Endodermal cell (in vitro differentiated cells): ENCODE measurements around the gene SNX9. TPM values are rescaled to one million over a fixed set of nuclear protein-coding genes. Genes with fewer than 3 reads are reported as not detected.

Source experiments
- DNase-seq: peaks from one replicate; pipeline ENCODE4 v3.0.0-alpha.2; 2017
- H3K27ac ChIP-seq: 2 replicates; pipeline ENCODE4 v1.5.1; 2013; ENCODE audit warnings: mild to moderate bottlenecking, low read depth, low read length, moderate library complexity
- H3K27me3 ChIP-seq: 2 replicates; pipeline ENCODE4 v1.6.1; 2013; ENCODE audit warnings: mild to moderate bottlenecking, low read length, moderate library complexity; ENCODE audit not compliant: insufficient read depth, control insufficient read depth, poor library complexity, severe bottlenecking
- H3K36me3 ChIP-seq: 2 replicates; pipeline ENCODE4 v1.7.0; 2013; ENCODE audit warnings: mild to moderate bottlenecking, low read length, moderate library complexity; ENCODE audit not compliant: control insufficient read depth, insufficient read depth
- H3K4me1 ChIP-seq: one replicate; pipeline ENCODE4 v1.7.0; 2013; ENCODE audit warnings: low read length; ENCODE audit not compliant: control insufficient read depth, insufficient read depth
- H3K4me3 ChIP-seq: 2 replicates; pipeline ENCODE4 v1.5.1; 2013; ENCODE audit warnings: mild to moderate bottlenecking, low read length, moderate library complexity
- H3K9ac ChIP-seq: 2 replicates; pipeline ENCODE4 v1.6.1; 2013; ENCODE audit warnings: mild to moderate bottlenecking, low read length, moderate library complexity; ENCODE audit not compliant: poor library complexity, severe bottlenecking; ENCODE audit errors: extremely low read depth
- H3K9me3 ChIP-seq: 2 replicates; pipeline ENCODE4 v1.6.1; 2013; ENCODE audit warnings: mild to moderate bottlenecking, low read length, moderate library complexity; ENCODE audit not compliant: control insufficient read depth
- H3K27ac Mint-ChIP-seq: 2 replicates; pipeline ENCODE4 v1.8.0; 2020; ENCODE audit warnings: mixed read lengths
- H3K27me3 Mint-ChIP-seq: 2 replicates; pipeline ENCODE4 v1.8.0; 2021; ENCODE audit warnings: mild to moderate bottlenecking, mixed read lengths; ENCODE audit not compliant: insufficient read depth
- H3K36me3 Mint-ChIP-seq: 2 replicates; pipeline ENCODE4 v1.8.0; 2020; ENCODE audit warnings: low read depth, mixed read lengths
- H3K4me1 Mint-ChIP-seq: 2 replicates; pipeline ENCODE4 v1.8.0; 2020; ENCODE audit warnings: mixed read lengths
- H3K4me3 Mint-ChIP-seq: 2 replicates; pipeline ENCODE4 v1.8.0; 2020; ENCODE audit warnings: mild to moderate bottlenecking, moderate library complexity, mixed read lengths
- H3K9me3 Mint-ChIP-seq: 2 replicates; pipeline ENCODE4 v1.8.0; 2020; ENCODE audit warnings: mild to moderate bottlenecking, mixed read lengths
- WGBS, 2 experiments: methylation state at CpG; one replicate each; pipeline versions ENCODE4 v1.1.5 to v1.1.7; 2013; ENCODE audit warnings: missing lambda C conversion rate in 2 of 2, mixed read lengths in 1 of 2; ENCODE audit not compliant: insufficient coverage in 1 of 2, insufficient read length in 1 of 2; 5-methylcytosine and 5-hydroxymethylcytosine counted together
- total RNA-seq, 2 donors: library from RNA; stranded (reverse); fragmentation: NEBNext Ultra II Directional in 1 of 2; extraction: Animal tissue kit (Norgen Biotek cat#: 25700) in 1 of 2; gene quantifications; 2 replicates in 1 of 2; 3 replicates in 1 of 2; pipeline ENCODE4 v1.2.1, GENCODE V29; 2021
- TF ChIP-seq, protein P1 (sequence below): fragments of 200-600 bp; sonication (generic); conservative IDR thresholded peaks from 2 replicates; pipeline ENCODE4 v1.5.0; 2021; ENCODE audit warnings: antibody characterized with exemption, mild to moderate bottlenecking

The SNX9 gene
- total RNA-seq, 2 donors from 2014 or later, result 30.6 to 33.0 TPM

DNA sequence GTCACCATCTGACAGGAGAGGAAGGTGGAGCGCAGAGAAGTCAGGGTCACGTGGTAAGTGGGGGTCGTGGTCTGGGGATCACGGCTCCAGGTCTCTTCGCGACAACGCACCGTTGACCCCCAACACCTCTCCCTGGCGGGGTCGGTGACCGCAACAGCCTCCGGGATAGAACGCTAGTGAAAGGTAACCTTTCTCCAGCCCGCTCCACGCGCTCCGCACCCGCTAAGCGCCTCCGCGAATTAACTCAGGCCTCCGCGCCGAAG, 158.0 kb downstream of the SNX9 start:
- TF ChIP-seq, protein P1, sequence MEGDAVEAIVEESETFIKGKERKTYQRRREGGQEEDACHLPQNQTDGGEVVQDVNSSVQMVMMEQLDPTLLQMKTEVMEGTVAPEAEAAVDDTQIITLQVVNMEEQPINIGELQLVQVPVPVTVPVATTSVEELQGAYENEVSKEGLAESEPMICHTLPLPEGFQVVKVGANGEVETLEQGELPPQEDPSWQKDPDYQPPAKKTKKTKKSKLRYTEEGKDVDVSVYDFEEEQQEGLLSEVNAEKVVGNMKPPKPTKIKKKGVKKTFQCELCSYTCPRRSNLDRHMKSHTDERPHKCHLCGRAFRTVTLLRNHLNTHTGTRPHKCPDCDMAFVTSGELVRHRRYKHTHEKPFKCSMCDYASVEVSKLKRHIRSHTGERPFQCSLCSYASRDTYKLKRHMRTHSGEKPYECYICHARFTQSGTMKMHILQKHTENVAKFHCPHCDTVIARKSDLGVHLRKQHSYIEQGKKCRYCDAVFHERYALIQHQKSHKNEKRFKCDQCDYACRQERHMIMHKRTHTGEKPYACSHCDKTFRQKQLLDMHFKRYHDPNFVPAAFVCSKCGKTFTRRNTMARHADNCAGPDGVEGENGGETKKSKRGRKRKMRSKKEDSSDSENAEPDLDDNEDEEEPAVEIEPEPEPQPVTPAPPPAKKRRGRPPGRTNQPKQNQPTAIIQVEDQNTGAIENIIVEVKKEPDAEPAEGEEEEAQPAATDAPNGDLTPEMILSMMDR, result no peak
- H3K4me3 ChIP-seq, result peak overlapping the region; percentile 88
- H3K27ac Mint-ChIP-seq, result peak overlapping the region; percentile 68
- no peaks in the 10 kb centered on the region for H3K9me3 Mint-ChIP-seq
- DNase-seq, result no peak
- H3K27me3 Mint-ChIP-seq, result peaks cover 43% of the 10 kb centered on the region
- H3K9me3 ChIP-seq, result no peaks in the 10 kb centered on the region
- peak overlapping the region; percentile 79 for H3K9ac ChIP-seq
- no peaks in the 10 kb centered on the region for H3K36me3 Mint-ChIP-seq
- peaks cover 18% of the 10 kb centered on the region for H3K4me1 Mint-ChIP-seq
- no peaks in the 10 kb centered on the region for H3K36me3 ChIP-seq
- 38 to 54% methylated on average over 19 to 24 of the region's 24 CpGs for WGBS, 2 experiments
- H3K27me3 ChIP-seq, result no peaks in the 10 kb centered on the region
- peaks cover 7% of the 10 kb centered on the region for H3K4me1 ChIP-seq
- no peak overlapping the region for H3K27ac ChIP-seq
- H3K4me3 Mint-ChIP-seq, result peak overlapping the region; percentile 70

DNA sequence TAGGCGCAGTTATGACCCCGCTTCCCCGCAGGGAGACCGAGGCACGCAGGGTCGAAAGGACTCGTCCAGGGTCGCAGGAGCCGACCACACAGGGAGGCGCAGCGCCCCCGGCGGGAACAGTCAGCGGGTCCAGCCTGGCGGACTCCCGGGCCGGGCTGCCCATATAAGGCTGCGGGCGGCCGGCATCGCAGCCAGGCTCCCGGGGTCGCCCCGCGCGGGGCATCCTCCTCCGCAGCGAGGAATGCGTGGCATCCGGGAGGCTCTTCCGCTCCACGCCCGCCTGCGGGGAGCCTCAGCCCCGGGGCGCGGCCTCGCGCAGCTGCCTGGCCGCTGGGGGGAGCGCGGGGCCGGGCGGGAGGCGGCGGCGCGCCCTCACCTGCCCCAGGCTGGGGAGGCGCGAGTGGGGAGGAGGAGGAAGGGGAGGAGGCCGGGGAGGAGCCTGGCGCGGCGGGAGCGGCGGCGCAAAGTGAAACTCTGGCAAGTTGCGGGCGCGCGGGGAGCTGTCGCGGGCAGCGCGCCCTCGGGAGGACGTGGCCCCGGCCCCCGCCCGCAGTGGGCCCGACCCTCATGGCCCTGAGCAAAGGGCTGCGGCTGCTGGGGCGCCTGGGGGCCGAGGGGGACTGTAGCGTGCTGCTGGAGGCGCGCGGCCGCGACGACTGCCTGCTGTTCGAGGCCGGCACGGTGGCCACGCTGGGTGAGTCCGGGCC, 158.5 kb downstream of the SNX9 start, which contains the start of gene SYNJ2:
Gene SYNJ2 (plus strand): TSS at position 469 of the 707 bp plus-strand sequence. CDS start 99 bp downstream, at position 568.
- Mint-ChIP-seq H3K27ac (peak within 1 kb of the TSS; percentile 68), H3K4me3 (peak within 1 kb of the TSS; percentile 70), H3K4me1 (peaks cover 19% of the 10 kb centered on the region), H3K27me3 (peaks cover 39% of the 10 kb centered on the region), H3K36me3 (no peaks in the 10 kb centered on the region), H3K9me3 (no peaks in the 10 kb centered on the region)
- TF ChIP-seq, protein P1, result peak; percentile 83
- Histone ChIP-seq H3K4me3 (peak within 1 kb of the TSS; percentile 88), H3K9ac (peak within 1 kb of the TSS; percentile 79), H3K27me3 (no peaks in the 10 kb centered on the region), H3K9me3 (no peaks in the 10 kb centered on the region), H3K27ac (no peak within 1 kb of the TSS), H3K36me3 (no peaks in the 10 kb centered on the region), H3K4me1 (peaks cover 9% of the 10 kb centered on the region)
- DNase-seq, result peak; percentile 91
- WGBS, 2 experiments, result 1 to 10% methylated on average over 15 to 86 of the region's 86 CpGs

DNA sequence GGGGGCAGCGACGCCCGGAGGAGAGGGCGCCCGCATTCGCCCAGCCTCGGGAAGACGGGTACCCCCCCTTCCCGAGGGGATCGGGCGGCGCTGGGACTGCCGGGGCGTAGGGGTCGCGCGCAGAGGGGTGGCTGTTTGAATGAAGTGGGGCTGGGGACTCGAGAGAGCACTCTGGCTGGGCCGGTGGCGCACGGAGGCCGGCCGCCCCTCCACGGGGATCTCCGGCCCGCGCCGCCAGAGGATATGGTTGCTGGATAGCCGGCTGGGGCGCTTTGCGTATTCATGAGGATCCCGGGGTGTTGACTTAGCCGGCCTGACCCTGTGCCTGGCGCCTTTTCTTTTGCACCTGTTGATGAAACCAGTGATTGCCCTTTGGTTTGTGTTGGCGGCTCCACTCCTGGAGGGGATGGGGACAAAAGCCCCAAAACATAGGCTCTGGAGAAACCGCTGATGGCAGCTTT, 159.1 kb downstream of the SNX9 start:
- Histone ChIP-seq H3K27ac (no peak overlapping the region), H3K27me3 (no peaks in the 10 kb centered on the region), H3K4me3 (peak overlapping the region; percentile 88), H3K9ac (peak overlapping the region; percentile 79), H3K4me1 (peaks cover 9% of the 10 kb centered on the region), H3K9me3 (no peaks in the 10 kb centered on the region), H3K36me3 (no peaks in the 10 kb centered on the region)
- H3K27me3 Mint-ChIP-seq, result peaks cover 34% of the 10 kb centered on the region
- peak overlapping the region; percentile 48 for H3K27ac Mint-ChIP-seq
- TF ChIP-seq, protein P1, result no peak
- H3K36me3 Mint-ChIP-seq, result no peaks in the 10 kb centered on the region
- 0 to 1% methylated on average over 23 to 36 of the region's 36 CpGs for WGBS, 2 experiments
- no peaks in the 10 kb centered on the region for H3K9me3 Mint-ChIP-seq
- DNase-seq, result peak; percentile 88
- peak overlapping the region; percentile 70 for H3K4me3 Mint-ChIP-seq
- H3K4me1 Mint-ChIP-seq, result peaks cover 19% of the 10 kb centered on the region
